ENCODE measurements around the gene CREB5. TPM values are rescaled to one million over a fixed set of nuclear protein-coding genes. Genes with fewer than 3 reads are reported as not detected.

CREB5 gene
- total RNA-seq, 1 donor from 2014 or later = 25.7 TPM

GRCh38 chr7:28533731-28534531, 121.6 kb downstream of the CREB5 start:
- H3K4me3 ChIP-seq (ENCODE audit: low read depth, low read length) = no peak overlapping the region
- DNase-seq (ENCODE audit: low read depth) = no peak
- TF ChIP-seq CTCF (conservative IDR thresholded peaks at IDR 0.05; ENCODE audit: low read depth, low read length) = no peak

- peak; percentile 76 for TF ChIP-seq CTCF (conservative IDR thresholded peaks at IDR 0.05; ENCODE audit: low read depth, low read length)
- peak; percentile 38 for DNase-seq (ENCODE audit: low read depth)
Observed at GRCh38 chr7:28536259-28536658, 123.9 kb downstream of the CREB5 start.

GRCh38 chr7:28539289-28539981, 127.1 kb downstream of the CREB5 start:
- no peak for TF ChIP-seq CTCF (conservative IDR thresholded peaks at IDR 0.05; ENCODE audit: low read depth, low read length)
- no peak for DNase-seq (ENCODE audit: low read depth)
- H3K4me3 ChIP-seq (ENCODE audit: low read depth, low read length) = no peak overlapping the region

More at GRCh38 chr7:28536259-28536658, 123.9 kb downstream of the CREB5 start:
- H3K4me3 ChIP-seq (ENCODE audit: low read depth, low read length) = no peak overlapping the region

GRCh38 chr7:28542410-28542809, 130.1 kb downstream of the CREB5 start:
- no peak for DNase-seq (ENCODE audit: low read depth)
- no peak overlapping the region for H3K4me3 ChIP-seq (ENCODE audit: low read depth, low read length)
- TF ChIP-seq CTCF (conservative IDR thresholded peaks at IDR 0.05; ENCODE audit: low read depth, low read length) = no peak

GRCh38 chr7:28544453-28545117, 132.3 kb downstream of the CREB5 start:
- no peak for DNase-seq (ENCODE audit: low read depth)
- no peak overlapping the region for H3K4me3 ChIP-seq (ENCODE audit: low read depth, low read length)
- no peak for TF ChIP-seq CTCF (conservative IDR thresholded peaks at IDR 0.05; ENCODE audit: low read depth, low read length)

- no peak for TF ChIP-seq CTCF (conservative IDR thresholded peaks at IDR 0.05; ENCODE audit: low read depth, low read length)
- no peak overlapping the region for H3K4me3 ChIP-seq (ENCODE audit: low read depth, low read length)
- no peak for DNase-seq (ENCODE audit: low read depth)
Observed at GRCh38 chr7:28546067-28546466, 133.7 kb downstream of the CREB5 start.
